Measurements from ENCODE around the gene METRNL. TPM values are rescaled to one million over a fixed set of nuclear protein-coding genes. Genes with fewer than 3 reads are reported as not detected.

Gene METRNL
- polyA plus RNA-seq, 1 donor from 2014 or later, result 15.1 TPM

- TF ChIP-seq CTCF (IDR thresholded peaks at IDR 0.05; ENCODE audit: poor library complexity, severe bottlenecking) (no peak), EZH2 (IDR thresholded peaks at IDR 0.05; ENCODE audit: borderline replicate concordance, insufficient read depth, low read length, poor library complexity, severe bottlenecking) (no peak), RAD21 (conservative IDR thresholded peaks at IDR 0.05) (no peak), EP300 (conservative IDR thresholded peaks at IDR 0.05; ENCODE audit: poor library complexity, severe bottlenecking) (no peak)
- Histone ChIP-seq H3K27me3 (ENCODE audit: insufficient read depth, low read depth, low read length) (no peaks in the 10 kb centered on the region), H3K4me2 (ENCODE audit: low read length) (no peak overlapping the region), H3K36me3 (ENCODE audit: insufficient read depth, low read length) (no peaks in the 10 kb centered on the region), H3K79me2 (replicated peaks; ENCODE audit: insufficient read depth, low read length) (no peaks in the 10 kb centered on the region), H4K20me1 (ENCODE audit: insufficient read depth) (no peaks in the 10 kb centered on the region), H3K9ac (ENCODE audit: low read length) (no peak overlapping the region), H3K9me3 (ENCODE audit: low read length) (peaks cover 5% of the 10 kb centered on the region), H3F3A (ENCODE audit: insufficient read depth, low read length, poor library complexity, severe bottlenecking) (no peaks in the 10 kb centered on the region), H3K27ac (ENCODE audit: low read length) (no peak overlapping the region), H3K9me2 (ENCODE audit: insufficient read depth, low read length) (no peaks in the 10 kb centered on the region), H2AFZ (ENCODE audit: low read depth, low read length) (no peak overlapping the region), H3K4me3 (ENCODE audit: low read length) (no peak overlapping the region)
Observed at GRCh38 chr17:83036666-83037065, 42.7 kb upstream of the METRNL start.

- H3K4me3 ChIP-seq (ENCODE audit: low read length), result no peak overlapping the region
- no peak overlapping the region for H3K4me2 ChIP-seq (ENCODE audit: low read length)
- no peaks in the 10 kb centered on the region for H3K36me3 ChIP-seq (ENCODE audit: insufficient read depth, low read length)
- H3K9me3 ChIP-seq (ENCODE audit: low read length), result peaks cover 5% of the 10 kb centered on the region
- H2AFZ ChIP-seq (ENCODE audit: low read depth, low read length), result no peak overlapping the region
- no peaks in the 10 kb centered on the region for H4K20me1 ChIP-seq (ENCODE audit: insufficient read depth)
- TF ChIP-seq MXI1 (conservative IDR thresholded peaks at IDR 0.05; ENCODE audit: poor library complexity, severe bottlenecking) (no peak), POLR2AphosphoS5 (IDR thresholded peaks at IDR 0.05) (no peak), TAF1 (IDR thresholded peaks at IDR 0.05; ENCODE audit: low read depth) (no peak), EP300 (conservative IDR thresholded peaks at IDR 0.05; ENCODE audit: poor library complexity, severe bottlenecking) (no peak), SMC3 (conservative IDR thresholded peaks at IDR 0.05; ENCODE audit: poor library complexity) (no peak), REST (IDR thresholded peaks at IDR 0.05; ENCODE audit: borderline replicate concordance) (no peak), EZH2 (IDR thresholded peaks at IDR 0.05; ENCODE audit: borderline replicate concordance, insufficient read depth, low read length, poor library complexity, severe bottlenecking) (no peak), RAD21 (conservative IDR thresholded peaks at IDR 0.05) (no peak), CTCF (IDR thresholded peaks at IDR 0.05; ENCODE audit: poor library complexity, severe bottlenecking) (no peak)
- H3F3A ChIP-seq (ENCODE audit: insufficient read depth, low read length, poor library complexity, severe bottlenecking), result no peaks in the 10 kb centered on the region
- no peak overlapping the region for H3K9ac ChIP-seq (ENCODE audit: low read length)
- H3K79me2 ChIP-seq (replicated peaks; ENCODE audit: insufficient read depth, low read length), result no peaks in the 10 kb centered on the region
- H3K27me3 ChIP-seq (ENCODE audit: insufficient read depth, low read depth, low read length), result no peaks in the 10 kb centered on the region
- H3K27ac ChIP-seq (ENCODE audit: low read length), result no peak overlapping the region
- H3K9me2 ChIP-seq (ENCODE audit: insufficient read depth, low read length), result no peaks in the 10 kb centered on the region
Observed at GRCh38 chr17:83037084-83037873, 42.1 kb upstream of the METRNL start.
